AML-193 (cell line): ENCODE data around the gene GART.
A peak's percentile ranks its signal among the peaks of the same experiment; 100 is the strongest.
"Not testable (repeated sequence)": the region's sequence is repeated elsewhere in the genome, so short reads cannot be mapped to it uniquely, and the experiment has no call there.

Experiments used
- DNase-seq, 2 experiments: peaks; one replicate each; lab custom pipeline; 2025; lab: John Stamatoyannopoulos, UW

GART gene

GRCh38 chr21:33541756-33542639 is at the start of gene GART:
Gene GART (minus strand): TSS chr21:33542117. CDS start chr21:33539315, 2,802 bp downstream.
- peak; percentile 55 to 59 for DNase-seq

GRCh38 chr21:33588485-33589335 is 46.8 kb upstream of the GART start, which contains the start of gene DONSON:
Gene DONSON (minus strand): TSS chr21:33588684. CDS start chr21:33588641, 43 bp downstream.
- DNase-seq, result peak; percentile 70 to 74

GRCh38 chr21:33587792-33588484 is 46.0 kb upstream of the GART start:
- peak in 1 of 2 experiments; percentile 30 for DNase-seq

- no peak for DNase-seq
These were observed 45.0 kb upstream of the GART start for GRCh38 chr21:33586927-33587326.

- no peak for DNase-seq
These were observed 42.5 kb upstream of the GART start for GRCh38 chr21:33584455-33584854.

GRCh38 chr21:33578959-33579542 is 37.1 kb upstream of the GART start:
- peak; percentile 6 to 13 for DNase-seq

- DNase-seq, result no peak
These were observed 36.3 kb upstream of the GART start for GRCh38 chr21:33578214-33578613.

- DNase-seq, result not testable (repeated sequence)
These were observed 34.8 kb upstream of the GART start for GRCh38 chr21:33576741-33577141.

- DNase-seq, result no peak
These were observed 30.4 kb upstream of the GART start for GRCh38 chr21:33572350-33572749.

- DNase-seq, result no peak
These were observed 28.1 kb upstream of the GART start for GRCh38 chr21:33569991-33570390.

- DNase-seq, result no peak
These were observed 26.5 kb upstream of the GART start for GRCh38 chr21:33568448-33568847.

- no peak for DNase-seq
These were observed 26.0 kb upstream of the GART start for GRCh38 chr21:33567914-33568313.

- DNase-seq, result no peak
These were observed 24.6 kb upstream of the GART start for GRCh38 chr21:33566514-33566913.

GRCh38 chr21:33562389-33562788 is 20.5 kb upstream of the GART start:
- no peak for DNase-seq

GRCh38 chr21:33561373-33561772 is 19.5 kb upstream of the GART start:
- no peak for DNase-seq

GRCh38 chr21:33560965-33561364 is 19.0 kb upstream of the GART start:
- no peak for DNase-seq

- DNase-seq, result no peak
These were observed 17.9 kb upstream of the GART start for GRCh38 chr21:33559813-33560212.

GRCh38 chr21:33558777-33559421 is 17.0 kb upstream of the GART start:
- DNase-seq, result no peak

- no peak for DNase-seq
These were observed 15.5 kb upstream of the GART start for GRCh38 chr21:33557447-33557846.

- no peak for DNase-seq
These were observed 13.0 kb upstream of the GART start for GRCh38 chr21:33554982-33555344.

GRCh38 chr21:33554236-33554981 is 12.5 kb upstream of the GART start:
- no peak for DNase-seq
